GM19372 (cell line): Measurements from ENCODE around the gene SMAD3.
"Not testable (repeated sequence)": the region's sequence is repeated elsewhere in the genome, so short reads cannot be mapped to it uniquely, and the experiment has no call there.

Experiments
- ATAC-seq: cut with Tn5 transposase; IDR thresholded peaks from one replicate; pipeline ENCODE4 v1.9.1; 2021; ENCODE audit warnings: mild to moderate bottlenecking, low read depth, moderate library complexity; ENCODE audit not compliant: unreplicated experiment

The SMAD3 gene

GRCh38 chr15:67121644-67122605 lies 56.5 kb downstream of the SMAD3 start:
- ATAC-seq = no peak

- not testable (repeated sequence) for ATAC-seq
These were observed 57.4 kb downstream of the SMAD3 start for GRCh38 chr15:67122816-67123215.

GRCh38 chr15:67123291-67123690 lies 57.9 kb downstream of the SMAD3 start:
- not testable (repeated sequence) for ATAC-seq

GRCh38 chr15:67124111-67124510 lies 58.7 kb downstream of the SMAD3 start:
- no peak for ATAC-seq

GRCh38 chr15:67124911-67125588 lies 59.6 kb downstream of the SMAD3 start:
- ATAC-seq = no peak

- no peak for ATAC-seq
These were observed 60.4 kb downstream of the SMAD3 start for GRCh38 chr15:67125589-67126502.

GRCh38 chr15:67126551-67127330 lies 61.3 kb downstream of the SMAD3 start:
- no peak for ATAC-seq

DNA sequence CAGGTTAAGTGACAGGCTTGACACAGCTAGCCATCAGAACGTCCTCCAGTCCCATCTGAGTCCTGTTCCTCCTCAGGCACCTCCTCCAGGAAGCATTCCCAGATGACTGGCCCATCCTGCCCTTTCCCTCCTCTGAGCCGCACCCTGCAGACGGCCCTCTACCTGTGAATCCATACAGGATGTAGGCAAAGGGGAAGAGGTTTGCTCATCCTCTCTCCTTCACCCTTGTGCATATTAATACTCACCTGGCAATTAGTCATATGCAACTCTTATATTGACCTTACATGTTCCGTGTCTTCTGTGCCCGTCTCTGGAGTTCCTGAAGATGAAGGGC lies 61.9 kb downstream of the SMAD3 start:
- no peak for ATAC-seq

GRCh38 chr15:67127965-67128364 lies 62.6 kb downstream of the SMAD3 start:
- no peak for ATAC-seq

- no peak for ATAC-seq
These were observed 64.8 kb downstream of the SMAD3 start for GRCh38 chr15:67130166-67130565.

GRCh38 chr15:67130673-67131601 lies 65.5 kb downstream of the SMAD3 start:
- no peak for ATAC-seq

DNA sequence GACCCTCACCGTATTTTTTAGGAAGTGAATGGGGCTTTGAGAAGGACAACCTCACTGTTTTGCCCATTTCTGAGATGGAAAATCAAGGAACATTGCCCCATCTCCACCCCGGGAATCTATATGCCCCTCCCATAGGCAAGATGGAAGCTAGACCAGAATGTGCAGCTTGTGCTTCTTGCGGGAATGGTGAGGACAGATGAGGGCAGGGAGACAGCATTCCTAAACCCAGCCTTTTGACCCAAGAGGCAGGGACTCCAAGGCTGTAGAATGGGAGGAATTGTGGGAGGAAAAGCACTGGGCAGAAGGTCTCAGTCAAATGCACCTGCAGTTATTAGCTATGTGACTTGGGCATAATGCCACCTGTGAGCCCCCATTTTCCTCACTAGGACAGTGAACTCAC lies 66.9 kb downstream of the SMAD3 start:
- ATAC-seq = no peak

GRCh38 chr15:67133026-67133425 lies 67.6 kb downstream of the SMAD3 start:
- no peak for ATAC-seq

DNA sequence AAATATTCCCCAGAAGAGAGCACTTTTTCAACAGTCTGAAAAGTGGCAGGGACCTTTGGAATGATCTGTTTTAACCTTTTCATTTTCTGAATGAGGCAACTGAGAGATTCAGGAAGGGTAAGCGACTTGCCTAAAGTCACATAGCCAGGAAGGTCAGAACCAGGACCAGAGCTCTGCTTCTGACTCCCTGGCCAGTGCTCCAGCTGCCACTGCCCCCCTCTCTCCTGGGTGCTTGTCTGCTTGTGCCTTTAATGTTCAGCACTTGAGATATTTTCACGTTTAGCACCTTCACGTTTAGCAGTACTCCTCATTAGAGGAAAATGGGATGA lies 68.3 kb downstream of the SMAD3 start:
- ATAC-seq = no peak

DNA sequence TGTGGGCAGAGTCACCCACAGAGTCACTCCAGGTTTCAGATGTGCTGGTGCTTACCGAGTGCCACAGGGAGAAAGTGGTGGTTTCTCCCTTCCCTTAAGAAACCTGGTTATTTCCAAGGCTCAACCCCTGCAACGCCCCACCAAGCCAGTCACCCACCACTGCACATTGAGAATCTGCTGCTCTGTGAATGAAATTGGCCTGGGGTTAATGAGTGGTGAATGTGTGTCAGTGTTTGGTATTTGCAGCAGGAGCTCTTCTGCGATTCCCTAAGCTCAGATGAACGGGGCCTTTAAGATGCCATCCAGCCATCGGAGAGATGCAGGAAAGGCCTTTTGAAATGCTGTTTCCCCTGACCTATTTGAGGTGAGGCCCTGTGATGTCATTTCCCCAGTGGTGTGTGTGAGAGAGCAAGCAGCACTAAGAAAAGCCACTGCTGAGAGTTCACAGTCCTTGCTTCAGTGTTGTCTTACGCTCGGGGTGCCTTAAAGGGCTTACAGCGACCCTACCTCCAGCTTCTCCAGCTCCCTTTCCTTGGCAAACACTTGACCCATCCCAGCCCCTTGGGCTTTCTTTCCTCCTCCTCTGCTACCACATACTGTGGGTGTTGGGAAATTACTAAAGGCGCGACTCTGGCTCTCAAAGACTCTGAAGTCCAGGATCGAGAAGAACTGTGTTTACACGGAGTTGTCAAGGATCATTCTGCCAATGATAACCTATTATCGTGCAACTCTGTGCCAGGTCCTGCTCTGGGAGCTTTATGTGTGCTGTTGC lies 68.9 kb downstream of the SMAD3 start:
- ATAC-seq = no peak

GRCh38 chr15:67134871-67135492 lies 69.6 kb downstream of the SMAD3 start:
- ATAC-seq = no peak

DNA sequence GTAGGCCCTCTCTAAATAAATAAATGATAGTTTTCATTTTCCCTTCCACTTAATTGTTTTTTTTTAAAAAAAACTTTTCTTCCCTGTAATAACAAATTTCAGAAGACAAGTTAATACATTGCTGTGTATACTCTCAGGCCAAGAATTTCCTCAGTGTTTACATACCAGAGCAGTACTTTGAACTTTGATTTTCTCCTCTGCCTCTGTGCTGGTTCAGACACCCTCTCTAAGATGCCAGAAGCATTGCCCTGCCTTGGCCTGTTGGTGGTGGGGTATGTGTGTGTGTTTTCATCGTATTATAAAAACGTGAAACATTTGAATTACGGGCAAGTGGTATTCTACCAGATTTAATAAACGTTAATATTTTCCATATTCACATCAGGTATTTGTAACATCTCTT lies 70.1 kb downstream of the SMAD3 start:
- no peak for ATAC-seq

DNA sequence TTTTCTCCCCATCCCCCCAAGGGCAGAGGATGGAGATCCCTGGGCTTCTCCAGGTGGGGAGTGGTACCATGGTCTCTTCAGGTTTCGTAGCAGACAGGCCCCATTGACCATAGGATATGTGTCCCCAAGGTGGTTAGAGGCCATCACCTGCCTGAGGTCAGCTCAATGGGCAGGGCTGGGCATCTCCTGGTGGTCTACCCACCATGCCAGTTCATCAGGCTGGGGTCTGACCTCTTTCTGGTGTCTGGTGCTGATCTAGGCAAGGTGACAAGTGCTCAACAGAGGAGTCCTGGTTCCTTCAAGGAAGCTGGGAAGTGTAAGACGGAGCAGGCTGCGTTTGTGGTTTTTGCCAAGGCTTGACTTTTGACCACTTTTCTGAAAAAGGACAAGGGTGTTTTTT lies 71.4 kb downstream of the SMAD3 start:
- ATAC-seq = no peak
